HepG2 (cell line): Measurements from ENCODE around the gene COA3.

Source experiments
- CCDC6 ChIP-seq: sonication (generic); formaldehyde crosslinking; IDR thresholded peaks from 2 replicates; pipeline ENCODE4 v1.8.1; 2022; ENCODE audit warnings: mild to moderate bottlenecking, missing genetic modification reagents, moderate library complexity
- CTCF ChIP-seq: sonication (generic); formaldehyde crosslinking; IDR thresholded peaks from 2 replicates; pipeline ENCODE4 v1.5.0; 2020; ENCODE audit warnings: mild to moderate bottlenecking, missing genetic modification reagents, moderate library complexity
- SRSF1 ChIP-seq: fragments of 200-400 bp; formaldehyde crosslinking; optimal IDR thresholded peaks from 2 replicates; pipeline ENCODE3; 2017; ENCODE audit warnings: mild to moderate bottlenecking, low read depth, low read length, moderate library complexity
- ZBTB7A ChIP-seq: sonication (generic); formaldehyde crosslinking; IDR thresholded peaks from 2 replicates; pipeline ENCODE4 v1.8.0; 2022; ENCODE audit warnings: mild to moderate bottlenecking, missing genetic modification reagents
- ZNF143 ChIP-seq: sonication (generic); formaldehyde crosslinking; IDR thresholded peaks from 2 replicates; pipeline ENCODE4 v1.4.0; 2020; ENCODE audit warnings: missing genetic modification reagents

GRCh38 chr17:42798383-42799380 lies at the start of gene COA3, which contains the start of gene CNTD1:
- TF ChIP-seq ZNF143 (CRISPR knock-in tag): peak; percentile 100
- peak; percentile 42 for TF ChIP-seq CTCF (CRISPR knock-in tag)
- peak; percentile 15; the same call in 1 of the 2 replicates for TF ChIP-seq ZBTB7A (CRISPR knock-in tag)
- TF ChIP-seq CCDC6 (CRISPR knock-in tag): peak; percentile 97
- peak; percentile 95 for TF ChIP-seq SRSF1
